Heart left ventricle (tissue), 16 donors: ENCODE measurements around the gene PRR16. TPM values are rescaled to one million over a fixed set of nuclear protein-coding genes. Genes with fewer than 3 reads are reported as not detected.

ENCODE experiments used
- ATAC-seq, 4 donors: fragments of 200-7000 bp; cut with Tn5 transposase; one replicate each; pipeline ENCODE4 v1.9.1; 2020 to 2022; ENCODE audit warnings: moderate library complexity in 4 of 4, mild to moderate bottlenecking in 3 of 4, moderate number of reproducible peaks in 1 of 4
- DNase-seq, 5 donors: peaks; one replicate each; pipeline ENCODE4 v3.0.0-alpha.2; 2020
- H3K27ac ChIP-seq, 12 donors: fragments of 200-600 bp; sonication (generic) in 4 of 12; one replicate each; pipeline versions ENCODE4 v1.5.0 to v1.8.0; 2016 to 2022; ENCODE audit warnings: mild to moderate bottlenecking in 2 of 12
- H3K27me3 ChIP-seq, 9 donors: fragments of 200-600 bp; sonication (generic) in 2 of 9; one replicate each; pipeline versions ENCODE4 v1.5.1 to v1.8.0; 2016 to 2022; ENCODE audit warnings: mild to moderate bottlenecking in 3 of 9
- H3K36me3 ChIP-seq, 9 donors: fragments of 200-600 bp; sonication (generic) in 2 of 9; one replicate each; pipeline versions ENCODE4 v1.5.0 to v1.8.0; 2018 to 2022; ENCODE audit warnings: mild to moderate bottlenecking in 2 of 9
- H3K4me1 ChIP-seq, 12 donors: fragments of 200-600 bp; sonication (generic) in 4 of 12; one replicate each; pipeline versions ENCODE4 v1.5.0 to v1.8.0; 2016 to 2022; ENCODE audit warnings: mild to moderate bottlenecking in 3 of 12
- H3K4me3 ChIP-seq, 12 donors: fragments of 200-600 bp; sonication (generic) in 4 of 12; one replicate each; pipeline versions ENCODE4 v1.5.0 to v1.8.0; 2017 to 2022; ENCODE audit warnings: mild to moderate bottlenecking in 9 of 12, moderate library complexity in 4 of 12
- H3K9me3 ChIP-seq, 12 donors: fragments of 200-600 bp; sonication (generic) in 4 of 12; one replicate each; pipeline versions ENCODE4 v1.5.0 to v1.8.0; 2016 to 2022; ENCODE audit warnings: mild to moderate bottlenecking in 1 of 12
- POLR2A ChIP-seq, 2 donors: fragments of 450-650 bp; IDR thresholded peaks; one replicate each; pipeline ENCODE4 v1.6.1; 2017; ENCODE audit warnings: antibody characterized with exemption in 2 of 2, mild to moderate bottlenecking in 2 of 2, moderate library complexity in 2 of 2
- WGBS, 4 donors: extraction: QIAGEN DNeasy Blood & Tissue Kit in 2 of 4; methylation state at CpG; one replicate each; pipeline versions ENCODE4 v1.1.5 to v1.1.7; 2013 to 2018; 5-methylcytosine and 5-hydroxymethylcytosine counted together
- intact Hi-C, 10 donors: fragments of 100-400 bp; cut with DNase I; formaldehyde crosslinking; loops; one replicate each; pipeline versions ENCODE4 v1.11.1 to v1.14.2; 2022
- polyA plus RNA-seq, 2 donors: library from polyadenylated mRNA; stranded (reverse); fragments of 200-250 nt; gene quantifications; one replicate each; pipeline ENCODE4 v1.2.3, GENCODE V29; 2013
- total RNA-seq, 9 donors: library from RNA; depleted of rRNA in 2 of 9; stranded (reverse); fragments of >200 nt in 2 of 9; fragmentation: NEBNext Ultra II Directional in 3 of 9; extraction: Animal tissue kit (Norgen Biotek cat#: 25700) in 3 of 9; gene quantifications; one replicate each; pipeline versions ENCODE4 v1.1.0 to v1.2.4, GENCODE V29; 2016 to 2023
- TF ChIP-seq, protein P1 (sequence below), 12 donors: fragments of 200-600 bp; sonication (generic) in 4 of 12; IDR thresholded peaks; one replicate each; pipeline versions ENCODE4 v1.5.0 to v1.8.0; 2018 to 2022; ENCODE audit warnings: antibody characterized with exemption in 12 of 12, mild to moderate bottlenecking in 5 of 12
- donor health status: ischemic (EF 13 %, LVEDD 7.1; RV severe dilation, severe dysfunction).
- donor health status: healthy with polysubstance abuse.
- donor health status: DM: no; HTN: yes; CAD: no.
- donor health status: DM: no; HTN: no; CAD: no.
- donor health status: ischemic (EF 25% LVEDD 6.9; RV normal size, moderate dysfunction).
- donor health status: ischemic (EF 25% LVEDD 5.7; RV mildly dilated, moderate dysfunction).
- donor health status: healthy.
- donor health status: DM: yes; HTN: yes; CAD: no.
- donor health status: ischemic (EF 35%, LVEDD 5.7; RV mildly dilated, moderate dysfunction).
- donor health status: nonischemic (EF 11% LVEDD 7.7; RV severe dilation, severe dysfunction).
- donor health status: DM: yes; HTN: yes; CAD: no.
- donor health status: PGD.
- donor health status: ischemic (EF 29% LVEDD 5.4; RV normal size, mild dysfunction).
- donor health status: nonischemic (EF 23%, LVEDD 6.1; RV moderate dilation, normal function).

PRR16 gene
- total and polyA plus RNA-seq, 11 donors: 4.0 to 18.8 (median 8.3) TPM

DNA sequence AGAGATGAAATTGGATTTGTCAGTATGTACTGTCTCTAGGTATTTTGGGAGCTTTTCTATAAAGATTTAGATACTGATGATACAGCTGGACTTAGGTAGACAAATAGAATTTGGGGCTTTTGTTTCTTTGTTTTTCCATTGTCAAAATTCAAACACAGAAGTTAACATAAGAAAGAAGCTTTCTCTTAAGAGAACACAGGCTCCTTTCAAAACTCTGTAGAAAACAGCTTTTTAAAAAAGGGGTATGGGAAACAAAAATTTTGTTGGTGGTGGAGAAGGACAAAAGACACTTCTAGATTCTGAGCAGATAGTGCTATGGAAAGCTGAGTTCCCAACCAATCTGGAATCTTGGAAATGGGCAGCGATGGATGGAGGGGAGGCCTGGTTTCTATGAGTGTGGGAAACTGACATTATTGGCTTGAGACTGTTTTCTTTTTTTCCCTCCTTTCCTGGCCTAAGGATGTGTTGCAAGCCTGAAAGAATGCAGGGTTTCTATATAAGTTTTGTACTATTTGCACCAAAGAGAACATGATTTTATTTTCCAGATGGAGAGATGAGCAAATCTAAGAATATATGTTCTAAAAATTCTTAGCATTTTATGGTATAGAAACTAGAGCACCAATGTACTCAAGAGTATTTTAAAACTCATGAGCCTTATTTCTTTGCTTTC, 240.0 kb downstream of the PRR16 start:
- 39 to 65% (median 54%) methylated on average over 1 of the region's 1 CpG for WGBS, 4 donors
- Histone ChIP-seq H3K27me3 (peaks cover 0 to 3% (median 0%) of the 10 kb centered on the region in 9 donors), H3K4me1 (no peaks in the 10 kb centered on the region), H3K36me3 (no peaks in the 10 kb centered on the region), H3K4me3 (no peak overlapping the region), H3K9me3 (no peaks in the 10 kb centered on the region), H3K27ac (no peak overlapping the region)
- intact Hi-C loops: no loop called here
- TF ChIP-seq, protein P1, sequence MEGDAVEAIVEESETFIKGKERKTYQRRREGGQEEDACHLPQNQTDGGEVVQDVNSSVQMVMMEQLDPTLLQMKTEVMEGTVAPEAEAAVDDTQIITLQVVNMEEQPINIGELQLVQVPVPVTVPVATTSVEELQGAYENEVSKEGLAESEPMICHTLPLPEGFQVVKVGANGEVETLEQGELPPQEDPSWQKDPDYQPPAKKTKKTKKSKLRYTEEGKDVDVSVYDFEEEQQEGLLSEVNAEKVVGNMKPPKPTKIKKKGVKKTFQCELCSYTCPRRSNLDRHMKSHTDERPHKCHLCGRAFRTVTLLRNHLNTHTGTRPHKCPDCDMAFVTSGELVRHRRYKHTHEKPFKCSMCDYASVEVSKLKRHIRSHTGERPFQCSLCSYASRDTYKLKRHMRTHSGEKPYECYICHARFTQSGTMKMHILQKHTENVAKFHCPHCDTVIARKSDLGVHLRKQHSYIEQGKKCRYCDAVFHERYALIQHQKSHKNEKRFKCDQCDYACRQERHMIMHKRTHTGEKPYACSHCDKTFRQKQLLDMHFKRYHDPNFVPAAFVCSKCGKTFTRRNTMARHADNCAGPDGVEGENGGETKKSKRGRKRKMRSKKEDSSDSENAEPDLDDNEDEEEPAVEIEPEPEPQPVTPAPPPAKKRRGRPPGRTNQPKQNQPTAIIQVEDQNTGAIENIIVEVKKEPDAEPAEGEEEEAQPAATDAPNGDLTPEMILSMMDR (IDR thresholded peaks at IDR 0.05): no peak
- no peak for TF ChIP-seq POLR2A (IDR thresholded peaks at IDR 0.05)
- ATAC-seq (no peak), DNase-seq (no peak)

GRCh38 chr5:120706877-120707276, 242.8 kb downstream of the PRR16 start:
- peaks cover 0 to 3% (median 0%) of the 10 kb centered on the region in 9 donors for H3K27me3 ChIP-seq
- TF ChIP-seq POLR2A (IDR thresholded peaks at IDR 0.05): no peak
- TF ChIP-seq, protein P1 (IDR thresholded peaks at IDR 0.05): no peak
- H3K9me3 ChIP-seq: no peaks in the 10 kb centered on the region
- no peak overlapping the region for H3K27ac ChIP-seq
- no peaks in the 10 kb centered on the region for H3K36me3 ChIP-seq
- no peak for ATAC-seq
- DNase-seq: no peak
- intact Hi-C loops: no loop called here
- H3K4me3 ChIP-seq: no peak overlapping the region
- H3K4me1 ChIP-seq: no peaks in the 10 kb centered on the region

- Histone ChIP-seq H3K36me3 (no peaks in the 10 kb centered on the region), H3K27ac (no peak overlapping the region), H3K9me3 (no peaks in the 10 kb centered on the region), H3K27me3 (no peaks in the 10 kb centered on the region), H3K4me1 (no peaks in the 10 kb centered on the region), H3K4me3 (no peak overlapping the region)
- TF ChIP-seq POLR2A (IDR thresholded peaks at IDR 0.05): no peak
- TF ChIP-seq, protein P1 (IDR thresholded peaks at IDR 0.05): no peak
- intact Hi-C loops: no loop called here
- WGBS, 4 donors: 71 to 79% (median 75%) methylated on average over 3 of the region's 3 CpGs
- no peak for DNase-seq
- ATAC-seq: no peak
Observed at GRCh38 chr5:120717381-120717780, 253.3 kb downstream of the PRR16 start.

GRCh38 chr5:120730214-120730613, 266.1 kb downstream of the PRR16 start:
- Histone ChIP-seq H3K4me1 (no peaks in the 10 kb centered on the region), H3K27me3 (no peaks in the 10 kb centered on the region), H3K9me3 (no peaks in the 10 kb centered on the region), H3K27ac (no peak overlapping the region), H3K36me3 (no peaks in the 10 kb centered on the region), H3K4me3 (no peak overlapping the region)
- intact Hi-C loops: no loop called here
- DNase-seq: no peak
- no peak for ATAC-seq
- no peak for TF ChIP-seq POLR2A (IDR thresholded peaks at IDR 0.05)
- TF ChIP-seq, protein P1 (IDR thresholded peaks at IDR 0.05): no peak
